Stimulated activated CD8-positive, alpha-beta memory T cell treated with anti-CD3 and anti-CD28 coated beads, Interleukin-4, amount 100 ng/mL, for 1 hour (primary cell): ENCODE data around the gene FOXK2.

ENCODE experiments used
- DNase-seq, 2 donors: peaks; one replicate each; pipeline ENCODE4 v3.0.0-alpha.2; 2020; ENCODE audit warnings: low read depth in 2 of 2, low spot score in 1 of 2

FOXK2 gene

GRCh38 chr17:82603981-82604448, 84.5 kb downstream of the FOXK2 start:
- no peak for DNase-seq

- no peak for DNase-seq
Observed at GRCh38 chr17:82604532-82604931, 85.0 kb downstream of the FOXK2 start.

- DNase-seq = no peak
Observed at GRCh38 chr17:82605939-82606600, 86.5 kb downstream of the FOXK2 start.

- no peak for DNase-seq
Observed at GRCh38 chr17:82608816-82609215, 89.3 kb downstream of the FOXK2 start.

GRCh38 chr17:82609655-82610054, 90.1 kb downstream of the FOXK2 start:
- DNase-seq = no peak

- DNase-seq = no peak
Observed at GRCh38 chr17:82611140-82612058, 91.9 kb downstream of the FOXK2 start.

GRCh38 chr17:82613283-82614094, 94.0 kb downstream of the FOXK2 start:
- DNase-seq = no peak

- no peak for DNase-seq
Observed at GRCh38 chr17:82614095-82614631, 94.6 kb downstream of the FOXK2 start.

GRCh38 chr17:82615084-82616020, 95.8 kb downstream of the FOXK2 start:
- no peak for DNase-seq

- no peak for DNase-seq
Observed at GRCh38 chr17:82616021-82616711, 96.6 kb downstream of the FOXK2 start.

- DNase-seq = no peak
Observed at GRCh38 chr17:82619211-82619610, 99.7 kb downstream of the FOXK2 start.

GRCh38 chr17:82619641-82620040, 100.1 kb downstream of the FOXK2 start:
- DNase-seq = no peak

GRCh38 chr17:82623707-82624106, 104.2 kb downstream of the FOXK2 start:
- no peak for DNase-seq

- no peak for DNase-seq
Observed at GRCh38 chr17:82627405-82627804, 107.9 kb downstream of the FOXK2 start.

- no peak for DNase-seq
Observed at GRCh38 chr17:82629748-82630147, 110.2 kb downstream of the FOXK2 start.

GRCh38 chr17:82630212-82630611, 110.7 kb downstream of the FOXK2 start:
- no peak for DNase-seq

- no peak for DNase-seq
Observed at GRCh38 chr17:82631544-82631943, 112.0 kb downstream of the FOXK2 start.

GRCh38 chr17:82632451-82632850, 112.9 kb downstream of the FOXK2 start:
- DNase-seq = no peak

- DNase-seq = no peak
Observed at GRCh38 chr17:82633343-82633742, 113.8 kb downstream of the FOXK2 start.
